HG03097 (cell line): ENCODE measurements around the gene PERCC1.

Experiments
- ATAC-seq: cut with Tn5 transposase; IDR thresholded peaks from one replicate; pipeline ENCODE4 v1.9.1; 2021; ENCODE audit not compliant: unreplicated experiment, low FRiP score

PERCC1 gene

GRCh38 chr16:1408171-1408837 lies 22.6 kb upstream of the PERCC1 start:
- peak; percentile 76 for ATAC-seq

DNA sequence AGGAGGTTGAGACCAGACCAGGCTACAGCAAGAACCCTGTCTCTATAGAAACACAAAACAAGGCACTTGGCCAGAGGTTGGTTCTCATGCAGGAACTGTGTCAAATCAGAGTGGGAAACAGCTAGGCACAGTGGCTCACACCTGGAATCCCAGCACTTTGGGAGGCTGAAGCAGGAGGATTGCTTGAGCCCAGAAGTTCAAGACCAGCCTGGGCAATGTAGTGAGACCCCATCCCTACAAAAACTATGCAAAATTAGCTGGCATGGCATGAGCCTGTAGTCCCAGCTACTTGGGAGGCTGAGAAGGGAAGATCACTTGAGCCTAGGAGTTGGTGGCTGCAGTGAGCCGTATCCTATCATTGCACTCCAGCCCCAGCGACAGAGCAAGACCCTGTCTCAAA lies 18.0 kb upstream of the PERCC1 start:
- no peak for ATAC-seq

DNA sequence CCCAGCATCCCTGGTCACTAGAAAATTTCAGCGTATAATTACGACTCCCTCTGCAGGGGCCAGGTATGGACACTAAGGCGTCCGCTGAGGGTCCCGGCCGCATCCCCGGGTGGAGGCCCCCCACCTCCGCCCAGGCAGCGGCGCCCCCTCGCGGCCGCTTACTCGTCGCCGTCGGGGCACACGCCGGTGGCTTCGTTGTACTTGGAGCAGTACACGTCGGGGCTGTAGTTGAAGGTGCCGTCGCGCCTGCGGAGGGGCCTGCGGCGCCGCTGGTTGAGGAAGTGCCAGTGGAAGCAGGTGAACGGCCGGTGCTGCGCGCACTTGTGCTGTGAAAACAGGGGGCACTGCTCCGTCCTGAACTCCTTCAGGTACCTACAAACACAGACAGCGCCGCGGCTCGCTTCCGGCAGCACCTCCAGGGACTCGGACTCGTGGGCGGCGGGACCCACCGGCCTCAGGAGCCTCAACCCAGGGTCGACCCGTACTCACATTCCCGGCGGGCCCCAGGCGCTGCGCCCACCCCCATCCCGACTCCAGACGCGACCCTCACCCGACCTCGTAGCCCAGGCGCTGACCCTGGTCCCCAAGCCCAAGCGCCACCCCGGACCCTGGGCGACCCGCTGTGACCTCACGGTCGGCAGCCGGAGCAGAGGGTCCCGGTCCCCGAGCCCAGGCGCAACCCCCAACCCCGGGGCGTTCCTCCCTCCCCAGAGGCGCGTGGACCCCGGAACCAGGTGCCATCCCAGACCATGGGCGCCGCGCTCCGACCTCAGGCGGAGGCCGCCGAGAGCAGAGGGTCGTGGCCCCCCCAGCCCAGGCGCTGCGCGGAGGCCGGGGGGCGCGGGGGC lies 17.0 kb upstream of the PERCC1 start:
- ATAC-seq, result no peak

DNA sequence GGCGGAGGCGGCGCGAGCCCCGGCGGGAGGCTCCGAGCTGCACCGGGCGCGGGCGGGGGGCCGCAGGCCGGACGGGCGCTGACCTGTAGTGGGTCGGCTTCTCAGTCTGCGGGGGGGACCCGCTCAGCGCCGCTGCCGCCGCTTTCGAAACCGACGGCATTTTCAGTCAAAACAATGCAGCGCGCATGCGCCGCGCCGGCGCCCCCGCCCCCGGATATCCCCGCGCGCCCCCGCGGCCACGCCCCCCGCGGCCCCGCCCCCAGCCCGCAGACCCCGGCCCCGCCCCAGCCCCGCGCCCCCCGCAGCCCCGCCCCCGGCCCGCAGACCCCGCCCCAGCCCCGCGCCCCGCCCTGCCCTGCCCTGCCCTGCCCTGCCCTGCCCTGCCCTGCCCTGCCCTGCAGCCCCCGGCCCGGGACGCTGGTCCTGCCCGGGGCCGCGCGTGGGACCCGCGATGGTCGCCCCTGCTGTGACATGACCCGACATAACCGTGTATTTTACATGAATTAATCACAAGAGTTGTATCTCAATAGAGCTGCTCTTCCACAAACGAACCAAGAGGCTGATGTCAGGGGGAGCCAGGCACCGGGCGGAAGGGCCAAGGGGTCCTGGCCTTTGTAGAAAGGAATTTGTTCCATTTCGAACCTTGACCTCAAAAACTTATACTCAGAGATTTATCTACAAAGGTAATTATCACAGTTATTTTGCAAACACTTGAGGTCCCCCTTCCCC lies 16.2 kb upstream of the PERCC1 start, which contains the start of gene UNKL:
Gene UNKL (minus strand): TSS at position 173 of the 729 bp plus-strand sequence. CDS start 13 bp downstream, at position 160.
- no peak for ATAC-seq

DNA sequence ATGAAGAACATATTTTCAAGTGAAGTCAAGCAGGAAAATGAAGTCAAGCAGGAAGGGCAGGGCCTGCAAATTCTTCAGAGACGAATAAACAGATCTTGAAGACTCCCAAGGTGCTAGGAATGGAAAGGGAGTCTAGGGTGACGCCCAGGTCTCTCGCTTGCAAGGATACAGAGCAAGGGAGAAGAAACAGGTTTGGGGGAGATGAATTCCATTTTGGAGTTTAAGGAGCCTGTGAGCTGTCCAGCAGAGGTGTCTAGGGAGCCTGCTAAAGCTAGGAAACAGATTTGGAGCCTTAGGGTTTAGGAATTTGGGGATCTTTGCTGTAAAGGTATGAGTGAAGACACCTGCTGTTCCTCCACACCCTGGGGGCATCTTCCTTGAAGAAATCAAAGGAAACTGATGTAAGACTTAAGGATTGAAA lies 14.3 kb upstream of the PERCC1 start:
- no peak for ATAC-seq

GRCh38 chr16:1420111-1420539 lies 10.8 kb upstream of the PERCC1 start:
- ATAC-seq, result peak; percentile 3

DNA sequence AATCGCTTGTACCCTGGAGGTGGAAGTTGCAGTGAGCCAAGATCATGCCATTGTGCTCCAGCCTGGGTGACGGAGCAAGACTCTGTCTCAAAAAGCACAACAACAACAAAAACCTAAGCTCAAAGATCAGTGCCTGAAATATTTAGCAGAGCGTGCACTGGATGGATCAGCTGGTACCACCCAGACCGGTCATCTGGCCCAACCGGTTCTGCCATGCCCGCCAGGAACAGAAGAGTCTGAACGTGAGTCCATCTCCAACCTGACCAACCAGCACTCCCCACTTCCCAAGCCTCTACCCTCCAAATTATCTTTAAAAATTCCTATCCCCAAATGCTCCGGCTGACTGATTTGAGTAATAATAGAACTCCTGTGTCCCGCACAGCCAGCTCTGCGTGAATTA lies 8.8 kb upstream of the PERCC1 start:
- ATAC-seq, result no peak

DNA sequence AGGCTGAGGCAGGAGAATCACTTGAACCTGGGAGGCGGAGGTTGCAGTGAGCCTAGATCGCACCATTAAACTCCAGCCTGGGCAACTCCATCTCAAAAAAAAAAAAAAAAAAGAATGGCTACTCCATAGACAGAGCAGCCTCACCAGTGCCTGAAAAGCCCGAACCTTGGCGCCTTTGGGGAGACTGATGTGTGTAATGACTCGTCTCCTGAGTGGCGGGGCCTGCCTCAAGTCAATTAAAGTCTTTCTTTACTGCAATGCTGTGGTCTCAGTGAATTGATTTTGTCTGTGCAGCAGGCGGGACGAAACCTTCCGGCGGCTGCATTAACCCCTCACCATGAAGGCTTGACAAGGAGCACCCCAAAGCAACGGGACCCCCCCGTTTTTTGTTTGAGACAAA lies 6.8 kb upstream of the PERCC1 start:
- ATAC-seq, result no peak

- no peak for ATAC-seq
These were observed 5.1 kb upstream of the PERCC1 start for GRCh38 chr16:1425616-1426370.

DNA sequence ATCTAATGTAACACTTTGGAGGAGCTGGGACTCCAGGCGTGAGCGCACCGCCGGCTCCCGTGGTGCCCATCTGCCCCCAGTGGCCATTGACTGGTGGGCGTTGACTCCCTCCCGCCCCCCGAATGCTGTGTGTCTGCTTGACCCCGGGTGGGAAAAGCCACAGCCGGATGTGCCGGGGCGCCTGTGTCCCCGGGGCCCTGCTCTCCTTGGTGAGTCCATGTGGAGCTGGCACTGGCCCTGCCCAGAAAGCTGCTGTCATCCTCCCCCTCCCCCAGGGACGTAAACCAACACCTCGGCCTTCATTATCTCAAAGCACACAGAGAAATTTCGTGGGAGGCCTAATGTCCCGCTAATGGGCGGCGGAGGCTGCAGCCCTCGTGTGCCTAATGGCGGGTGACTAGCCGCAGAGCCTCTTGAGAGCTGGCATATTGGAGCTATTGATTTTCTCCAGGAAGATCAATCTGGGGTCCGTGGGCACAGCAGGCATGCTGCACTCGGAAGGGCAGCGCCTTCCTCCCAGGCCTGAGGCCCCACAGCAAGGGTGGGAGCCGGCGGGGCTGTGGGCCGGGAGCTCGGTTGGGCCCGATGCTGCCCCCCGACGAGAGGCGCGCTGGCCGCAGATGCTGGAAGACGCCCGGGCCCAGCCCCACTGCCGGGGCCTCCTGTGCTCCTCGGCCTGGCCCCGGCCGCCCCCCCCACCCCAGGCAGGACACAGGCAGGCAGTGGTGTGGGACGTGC lies 4.0 kb upstream of the PERCC1 start:
- no peak for ATAC-seq

- ATAC-seq, result no peak
These were observed 3.1 kb upstream of the PERCC1 start for GRCh38 chr16:1427473-1428461.

GRCh38 chr16:1428511-1428910 lies 2.4 kb upstream of the PERCC1 start:
- no peak for ATAC-seq

DNA sequence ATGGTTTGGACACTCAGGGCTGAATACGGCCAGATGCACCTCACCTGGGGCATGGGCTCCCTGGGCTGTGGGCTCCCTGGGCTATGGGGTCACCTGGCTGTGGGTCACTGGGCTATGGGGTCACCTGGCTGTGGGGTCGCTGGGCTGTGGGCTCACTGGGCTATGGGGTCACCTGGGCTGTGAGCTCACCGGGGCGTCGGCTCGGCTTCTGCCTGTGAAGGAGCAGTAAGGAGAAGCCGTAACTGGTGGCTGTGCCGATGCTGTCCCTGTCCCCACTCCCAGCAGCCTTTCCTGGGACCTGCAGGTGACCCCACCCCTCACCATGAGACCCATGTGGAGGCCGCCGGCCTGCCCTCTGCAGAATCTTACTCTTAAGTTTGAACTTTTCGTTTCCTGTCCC lies 1.9 kb upstream of the PERCC1 start:
- no peak for ATAC-seq

DNA sequence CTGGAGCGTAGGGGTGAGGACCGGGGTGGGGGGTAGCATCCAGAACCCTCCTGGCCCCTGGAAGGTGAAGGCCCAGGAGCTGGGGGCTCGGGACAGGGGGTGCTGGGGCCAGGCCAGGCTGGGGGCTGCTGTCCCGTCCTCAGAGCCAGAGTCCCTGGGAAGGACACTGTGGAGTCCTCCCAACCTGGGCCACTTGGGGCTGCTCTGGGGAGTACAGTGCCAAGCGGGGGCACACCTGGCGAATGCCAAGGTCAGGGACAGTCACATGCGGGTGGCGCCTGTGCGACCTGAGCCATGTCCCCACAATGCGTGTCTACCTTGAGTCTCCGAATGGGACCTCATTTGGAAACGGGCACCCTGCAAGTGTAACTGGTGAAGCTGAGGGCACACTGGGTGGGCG lies 1.2 kb upstream of the PERCC1 start:
- no peak for ATAC-seq

- no peak for ATAC-seq
These were observed 592 bp upstream of the PERCC1 start for GRCh38 chr16:1430214-1430758.

- ATAC-seq, result no peak
These were observed 806 bp downstream of the PERCC1 start for GRCh38 chr16:1431497-1432270.

DNA sequence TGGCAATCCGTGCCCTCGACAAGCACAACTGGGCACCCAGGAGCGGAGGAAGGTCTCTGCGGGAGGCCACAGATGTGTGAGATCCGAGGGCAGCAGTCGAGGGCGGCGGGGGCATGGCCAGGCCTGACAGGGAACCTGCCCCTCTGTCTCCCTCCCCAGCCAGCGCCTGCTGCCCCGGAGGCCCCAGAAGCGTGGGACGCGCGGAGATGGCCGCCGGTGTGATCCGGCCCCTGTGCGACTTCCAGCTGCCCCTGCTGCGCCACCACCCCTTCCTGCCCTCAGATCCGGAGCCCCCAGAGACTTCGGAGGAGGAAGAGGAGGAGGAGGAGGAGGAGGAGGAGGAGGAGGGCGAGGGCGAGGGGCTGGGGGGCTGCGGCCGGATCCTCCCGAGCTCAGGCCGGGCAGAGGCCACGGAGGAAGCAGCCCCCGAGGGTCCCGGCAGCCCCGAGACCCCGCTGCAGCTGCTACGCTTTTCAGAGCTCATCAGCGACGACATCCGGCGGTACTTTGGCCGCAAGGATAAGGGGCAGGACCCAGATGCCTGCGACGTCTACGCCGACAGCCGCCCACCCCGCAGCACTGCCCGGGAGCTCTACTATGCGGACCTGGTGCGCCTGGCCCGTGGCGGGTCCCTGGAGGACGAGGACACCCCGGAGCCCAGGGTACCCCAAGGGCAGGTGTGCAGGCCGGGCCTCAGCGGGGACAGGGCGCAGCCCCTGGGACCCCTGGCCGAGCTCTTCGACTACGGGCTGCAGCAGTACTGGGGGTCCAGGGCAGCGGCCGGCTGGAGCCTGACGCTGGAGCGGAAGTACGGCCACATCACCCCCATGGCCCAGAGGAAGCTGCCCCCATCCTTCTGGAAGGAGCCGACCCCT lies 1.7 kb downstream of the PERCC1 start:
- no peak for ATAC-seq
